G401 (cell line): ENCODE measurements around the gene LRRC14B. TPM values are rescaled to one million over a fixed set of nuclear protein-coding genes. Genes with fewer than 3 reads are reported as not detected.
"Not testable (repeated sequence)": the region's sequence is repeated elsewhere in the genome, so short reads cannot be mapped to it uniquely, and the experiment has no call there.

Experiments used
- DNase-seq: peaks from one replicate; pipeline ENCODE4 v3.0.0-alpha.2; 2015; ENCODE audit warnings: low spot score
- in situ Hi-C: cut with HindIII; loops from 2 replicates; pipeline ENCODE4 v1.10.0; 2016; ENCODE audit warnings: low sequenced_read_pairs, mixed read lengths
- total RNA-seq: library from RNA; depleted of rRNA; stranded (reverse); fragments of >200 nt; shearing (Covaris generic); gene quantifications from 2 replicates; pipeline ENCODE4 v1.2.3, GENCODE V29; 2014

The LRRC14B gene
- total RNA-seq, 1 experiment from 2014 or later = not detected

DNA sequence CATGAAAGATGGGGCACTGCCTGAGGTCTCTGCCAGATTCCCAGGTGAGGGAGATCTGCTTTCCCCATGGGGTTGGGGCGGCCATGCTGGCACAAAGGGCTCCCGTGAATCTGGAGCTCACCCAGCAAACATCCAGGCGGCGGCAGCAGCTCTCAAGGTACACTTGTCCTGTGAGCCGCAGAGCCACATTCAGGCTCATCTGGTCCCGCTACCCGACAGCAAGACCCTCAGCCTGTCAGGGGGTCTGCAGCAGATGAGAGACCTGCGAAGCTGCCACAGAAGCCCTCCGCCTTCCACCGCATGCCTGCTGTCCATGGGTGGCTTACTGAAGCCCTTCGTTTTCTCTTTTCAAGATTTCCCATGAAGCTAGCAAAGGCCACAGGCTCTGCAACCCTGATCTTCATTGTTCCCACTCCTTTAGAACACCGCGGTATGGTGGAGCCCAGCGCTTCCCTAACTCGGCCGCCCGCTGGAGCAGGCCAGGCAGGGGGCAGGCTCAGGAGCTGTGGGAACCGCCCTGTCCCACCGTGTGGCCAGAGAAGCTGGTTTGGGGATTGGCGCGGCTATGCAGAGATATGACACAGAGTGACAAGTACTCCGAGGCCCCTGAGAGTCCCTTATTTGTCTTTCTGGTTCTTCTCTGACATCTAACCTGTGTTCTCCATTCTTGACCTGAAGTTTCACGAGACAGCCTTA is 8.8 kb downstream of the LRRC14B start:
- no peak for DNase-seq
- in situ Hi-C loops = no loop called here

DNA sequence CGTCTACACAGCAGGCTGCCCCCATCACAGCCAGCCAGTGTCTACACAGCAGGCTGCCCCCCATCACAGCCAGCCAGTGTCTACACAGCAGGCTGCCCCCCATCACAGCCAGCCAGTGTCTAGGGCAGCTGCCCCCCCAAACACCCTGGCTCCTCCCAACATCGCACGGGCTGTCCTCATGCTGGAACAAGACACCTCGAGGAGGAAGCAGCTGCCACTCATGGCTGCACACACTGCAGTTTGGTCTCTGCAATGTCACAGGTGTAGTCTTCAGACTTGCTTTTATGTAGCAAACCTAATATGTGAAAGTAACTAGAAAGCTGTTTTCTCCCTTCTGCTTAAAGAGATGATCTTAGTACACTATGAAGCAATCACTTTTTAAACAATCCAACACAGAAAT is 9.7 kb downstream of the LRRC14B start:
- DNase-seq = no peak
- in situ Hi-C loops = no loop called here

DNA sequence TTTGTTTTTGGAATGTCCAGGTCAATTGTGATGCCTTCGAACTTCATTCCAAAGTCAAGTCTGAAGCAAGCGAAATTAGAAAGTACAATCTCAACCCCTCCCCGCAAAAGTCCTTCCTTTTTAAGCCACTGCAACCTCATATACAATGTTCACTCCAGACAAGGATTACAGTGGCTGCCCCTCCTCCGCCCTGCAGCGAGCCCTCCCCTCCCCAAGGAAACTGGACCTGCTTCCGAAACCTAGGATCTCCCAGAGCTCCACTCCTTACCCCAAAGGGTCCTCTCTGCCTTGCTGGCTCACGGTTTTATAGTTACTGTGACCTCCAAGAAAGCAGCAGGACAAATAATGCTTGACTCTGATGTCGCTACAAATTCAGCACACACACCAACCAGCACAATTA is 10.4 kb downstream of the LRRC14B start:
- in situ Hi-C loops = no loop called here
- DNase-seq = no peak

DNA sequence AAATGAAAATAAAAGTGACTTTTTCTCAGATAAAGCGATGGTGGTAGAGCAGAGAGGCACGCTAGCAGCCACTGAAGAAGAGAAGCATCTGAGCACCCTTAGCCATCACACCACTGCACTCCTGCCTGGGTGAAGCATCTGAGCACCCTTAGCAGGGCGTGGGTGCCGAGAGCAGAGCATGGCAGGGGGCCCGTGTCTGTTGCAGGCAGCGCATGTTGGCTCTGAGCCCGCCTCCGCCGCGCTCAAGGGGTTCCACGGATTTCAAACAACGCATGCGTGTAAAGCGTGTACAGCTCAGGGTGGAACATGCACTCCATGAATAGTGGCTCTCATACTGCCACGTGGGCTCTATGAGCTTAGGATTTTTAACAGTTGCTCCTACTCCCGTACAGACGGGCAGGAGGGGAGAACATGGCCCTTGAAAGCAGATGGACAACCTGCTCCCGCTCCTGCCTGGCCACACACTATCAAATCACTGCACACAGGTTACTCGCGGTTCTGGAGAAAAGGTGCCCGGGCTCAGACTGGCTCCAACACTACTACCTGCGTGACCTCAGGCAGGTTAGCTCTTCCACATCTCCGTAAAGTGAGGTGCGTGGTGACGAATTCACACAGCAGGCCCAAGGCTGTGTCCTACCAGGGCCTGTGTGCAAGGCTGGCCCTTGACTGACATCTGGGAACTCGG is 12.1 kb downstream of the LRRC14B start:
- in situ Hi-C loops = no loop called here
- no peak for DNase-seq

DNA sequence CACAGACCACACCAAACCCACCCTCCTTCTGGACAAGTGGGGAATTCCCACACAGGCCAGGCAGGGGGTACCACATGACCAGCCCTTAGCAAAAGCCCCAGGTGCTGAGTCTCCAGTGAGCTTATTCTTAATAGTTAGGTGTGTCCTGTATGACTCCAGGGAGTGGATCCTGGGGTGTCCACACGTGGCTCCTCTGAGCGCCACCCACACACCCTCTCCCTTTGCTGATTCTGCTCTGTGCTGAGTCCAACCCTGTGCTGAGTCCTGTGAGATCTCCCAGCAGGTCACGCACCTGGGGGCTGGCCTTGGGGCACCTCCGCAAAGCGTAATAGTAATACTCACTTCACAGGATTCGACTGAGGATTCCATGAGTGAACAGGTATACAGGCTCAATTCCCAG is 12.7 kb downstream of the LRRC14B start:
- DNase-seq = no peak
- in situ Hi-C loops = no loop called here

DNA sequence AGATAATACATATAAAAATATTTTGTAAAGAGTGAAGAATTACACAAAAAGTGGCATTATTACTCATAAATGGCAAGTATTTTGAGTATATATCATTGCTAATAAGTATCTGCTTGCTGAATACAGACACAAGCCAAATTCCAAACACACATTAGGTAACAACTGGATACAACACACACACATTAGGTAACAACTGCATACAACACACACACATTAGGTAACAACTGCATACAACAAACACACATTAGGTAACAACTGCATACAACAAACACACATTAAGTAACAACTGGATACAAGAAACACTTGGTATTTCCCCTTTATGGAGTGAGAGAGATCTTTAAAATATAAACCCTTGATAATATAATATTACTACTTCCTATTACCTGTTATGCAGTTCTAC is 13.2 kb downstream of the LRRC14B start:
- in situ Hi-C loops = no loop called here

DNA sequence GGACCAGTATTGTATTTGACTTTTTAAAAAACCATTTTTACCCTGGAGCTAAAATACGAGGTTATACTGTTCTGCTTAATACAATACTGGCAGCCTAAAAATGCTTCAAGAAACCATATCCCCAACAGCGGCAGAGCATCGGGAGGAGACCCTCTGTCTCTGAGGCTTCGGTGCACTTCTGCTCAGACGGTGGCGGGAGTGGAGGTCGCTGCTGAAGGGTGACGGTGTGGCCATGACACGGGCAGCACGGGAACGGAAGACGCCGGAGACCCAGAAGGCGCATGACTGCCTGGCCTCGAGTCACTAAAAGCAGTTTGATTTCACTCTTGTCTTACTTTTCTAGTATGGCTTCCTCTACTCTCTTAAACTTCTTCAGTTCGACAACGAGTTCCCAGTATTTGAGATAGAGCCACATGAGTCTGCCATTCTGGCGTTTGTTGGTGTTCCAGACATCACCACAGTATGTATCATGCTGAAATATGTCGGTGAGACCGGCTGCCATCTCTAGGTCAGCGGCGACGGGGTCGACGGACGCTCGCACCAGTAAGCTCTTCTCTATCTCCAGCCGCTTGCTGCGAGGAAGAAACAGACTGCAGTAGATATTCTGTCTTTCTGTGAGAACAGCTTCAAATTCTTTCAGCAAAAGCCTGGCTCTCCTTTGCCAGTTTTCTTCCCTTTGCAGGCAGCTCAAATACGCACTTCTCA is 13.8 kb downstream of the LRRC14B start:
- no peak for DNase-seq
- in situ Hi-C loops = no loop called here

More for the DNA sequence above, 13.2 kb downstream of the LRRC14B start:
- no peak for DNase-seq

DNA sequence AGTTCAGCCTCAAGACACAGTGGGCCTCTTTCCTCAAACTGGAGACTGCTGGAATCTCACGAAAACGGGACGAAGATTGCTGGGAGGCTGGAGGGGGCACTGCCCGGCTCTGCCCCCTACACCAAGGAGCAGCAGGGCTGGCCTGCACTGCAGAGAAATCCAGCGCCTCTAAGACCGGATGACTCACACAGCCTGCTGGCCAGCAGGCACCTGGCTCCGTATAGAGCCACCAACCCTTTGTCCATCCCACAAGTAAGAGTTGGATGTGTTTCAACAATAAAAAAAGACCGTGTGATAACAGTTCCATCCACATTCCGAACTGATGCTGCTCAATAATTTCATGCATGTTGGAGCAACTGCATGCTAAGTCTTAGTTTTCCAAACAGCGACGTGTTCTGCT is 15.1 kb downstream of the LRRC14B start:
- peak; percentile 50 for DNase-seq
- in situ Hi-C loops = no loop called here

DNA sequence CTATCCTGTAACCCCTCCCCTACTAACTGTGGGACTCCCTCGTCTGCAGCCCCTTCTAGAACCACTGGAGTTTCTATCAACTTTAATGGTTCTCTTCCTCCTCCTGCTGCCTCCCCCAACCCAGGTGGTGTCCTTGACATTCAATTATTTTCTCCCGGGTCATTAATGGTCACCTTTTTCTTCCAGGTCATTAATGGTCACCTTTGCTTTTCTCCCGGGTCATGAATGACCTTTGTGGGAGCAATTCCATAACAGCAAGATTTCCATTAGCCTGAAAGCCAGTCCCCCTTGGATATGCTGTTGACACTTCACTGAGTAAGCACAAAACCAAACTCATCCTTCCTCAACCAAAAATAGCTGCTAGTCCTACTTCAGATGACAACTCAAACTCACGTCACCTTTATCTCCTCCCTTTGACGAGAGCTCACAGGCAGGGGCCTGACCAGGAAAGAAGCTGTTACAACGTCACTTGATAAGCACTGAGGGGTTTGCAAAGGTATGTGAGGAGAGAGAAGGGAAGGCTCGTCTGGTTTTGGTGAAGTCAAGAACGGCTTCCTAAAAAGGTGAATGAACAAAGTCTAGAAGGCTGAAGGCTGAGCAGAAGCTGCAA is 15.7 kb downstream of the LRRC14B start:
- in situ Hi-C loops = no loop called here
- DNase-seq = no peak

DNA sequence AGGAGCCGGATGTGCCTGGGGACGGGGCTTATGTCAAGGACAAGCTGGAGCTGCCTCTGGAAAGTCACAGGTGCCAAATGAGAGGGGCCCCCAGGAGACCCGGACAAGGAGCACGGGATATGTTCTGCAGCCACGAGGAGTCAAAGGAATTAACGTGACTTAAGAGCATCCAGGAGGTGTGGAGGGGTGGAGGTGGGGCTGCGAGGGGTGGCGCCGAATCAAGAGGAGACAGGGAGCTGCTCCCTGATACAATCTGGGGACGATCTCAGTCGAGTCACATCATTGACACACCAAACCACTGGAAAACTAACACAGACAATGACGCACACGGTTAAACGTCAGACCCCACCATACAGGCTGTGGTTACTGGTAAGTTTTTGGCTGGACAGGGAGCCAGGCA is 16.3 kb downstream of the LRRC14B start:
- in situ Hi-C loops = no loop called here

DNA sequence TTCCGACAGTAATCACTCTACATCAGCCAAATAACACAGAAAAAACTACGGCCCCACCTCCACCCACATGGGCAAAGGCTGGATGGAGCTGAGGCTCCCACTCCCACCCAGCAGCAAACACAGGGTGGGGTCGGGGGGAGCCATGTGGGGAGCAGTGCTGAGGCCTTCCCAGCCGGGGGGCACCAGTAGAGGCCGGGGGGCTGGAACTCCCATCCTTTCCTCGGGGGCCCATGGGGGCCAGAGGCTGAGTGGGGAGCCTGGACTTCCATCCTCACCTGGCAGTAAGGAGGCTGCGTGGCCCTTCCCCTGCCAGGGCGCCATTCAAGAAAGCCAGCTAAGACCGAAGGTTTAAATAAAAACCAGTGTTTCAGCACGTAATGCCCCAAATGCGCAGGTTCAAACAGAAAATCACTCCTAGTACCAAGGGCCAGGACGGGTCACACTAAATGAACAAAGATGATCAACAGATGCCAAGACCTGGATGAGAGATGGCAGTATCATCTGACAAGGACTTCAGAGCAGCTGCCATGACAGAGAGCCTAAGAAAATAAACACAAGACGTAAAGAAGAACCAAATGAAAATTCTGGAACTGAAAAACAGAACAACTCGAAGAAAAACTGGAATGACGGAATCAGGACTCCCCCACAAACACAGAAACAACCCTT is 17.3 kb downstream of the LRRC14B start:
- no peak for DNase-seq
- in situ Hi-C loops = no loop called here

More for the DNA sequence above, 16.3 kb downstream of the LRRC14B start:
- no peak for DNase-seq

DNA sequence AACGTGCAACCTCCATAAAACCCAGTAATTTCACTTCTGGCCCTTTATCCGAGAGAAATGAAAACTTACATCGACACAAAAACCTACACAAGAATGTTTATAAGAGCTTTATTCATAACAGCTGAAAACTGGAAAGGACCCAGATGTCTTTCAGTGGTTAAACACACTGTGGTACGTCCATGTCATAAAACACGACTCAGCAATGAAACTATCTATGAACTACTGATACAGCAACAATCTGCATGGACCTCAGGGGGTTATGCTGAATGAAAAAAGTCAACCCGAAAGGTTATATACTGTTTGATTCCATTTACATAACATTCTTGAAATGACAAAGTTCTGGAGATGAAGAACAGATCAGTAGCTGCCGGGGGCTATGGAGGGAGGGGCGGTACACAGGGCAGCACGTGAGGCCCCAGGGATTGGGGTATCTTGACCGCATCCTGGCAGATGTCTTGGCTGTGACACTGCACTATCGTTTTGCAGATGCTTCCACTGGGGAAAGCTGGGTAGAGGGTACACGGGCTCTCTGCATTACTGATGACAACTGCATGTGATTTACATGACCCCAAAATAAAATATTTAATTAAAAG is 22.6 kb downstream of the LRRC14B start:
- in situ Hi-C loops = no loop called here
- DNase-seq = no peak

DNA sequence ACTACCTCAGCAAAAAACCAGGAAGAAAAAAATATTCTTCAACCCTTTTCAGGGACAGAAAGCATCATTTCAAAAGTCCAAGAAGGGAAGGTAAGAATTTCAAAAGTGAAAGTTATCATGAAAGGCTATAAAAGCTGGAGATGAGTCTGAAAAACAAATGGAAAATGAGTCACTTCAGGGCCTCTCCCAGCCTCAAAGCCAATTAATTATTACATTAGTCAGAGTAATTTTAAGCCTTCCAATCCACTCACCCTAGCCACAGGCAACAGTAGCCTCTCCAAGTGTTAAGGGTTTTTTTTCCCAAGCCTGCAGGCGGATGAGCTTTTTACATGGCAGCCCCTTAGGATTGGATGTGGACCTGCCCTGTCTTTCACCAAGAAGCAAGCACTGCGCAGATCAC is 24.0 kb downstream of the LRRC14B start:
- DNase-seq, in situ Hi-C loops: not testable (repeated sequence)

DNA sequence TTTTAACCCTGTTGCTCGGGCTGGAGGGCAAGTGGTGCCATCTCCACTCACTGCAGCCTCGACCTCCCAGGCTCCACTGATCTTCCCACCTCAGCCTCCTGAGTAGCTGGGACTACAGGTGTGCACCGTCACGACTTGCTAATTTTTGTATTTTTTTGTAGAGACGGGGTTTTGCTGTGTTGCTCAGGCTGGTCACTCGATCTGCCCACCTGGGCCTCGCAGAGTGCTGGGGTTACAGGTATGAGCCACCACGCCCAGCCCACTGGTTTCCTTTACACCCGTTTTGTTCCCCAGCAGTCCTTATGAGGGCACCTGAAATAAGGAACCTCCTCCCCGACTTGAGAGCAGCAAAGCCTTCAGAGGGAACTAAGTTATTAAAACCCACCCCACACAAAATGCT is 24.8 kb downstream of the LRRC14B start:
- in situ Hi-C loops, DNase-seq: not testable (repeated sequence)

DNA sequence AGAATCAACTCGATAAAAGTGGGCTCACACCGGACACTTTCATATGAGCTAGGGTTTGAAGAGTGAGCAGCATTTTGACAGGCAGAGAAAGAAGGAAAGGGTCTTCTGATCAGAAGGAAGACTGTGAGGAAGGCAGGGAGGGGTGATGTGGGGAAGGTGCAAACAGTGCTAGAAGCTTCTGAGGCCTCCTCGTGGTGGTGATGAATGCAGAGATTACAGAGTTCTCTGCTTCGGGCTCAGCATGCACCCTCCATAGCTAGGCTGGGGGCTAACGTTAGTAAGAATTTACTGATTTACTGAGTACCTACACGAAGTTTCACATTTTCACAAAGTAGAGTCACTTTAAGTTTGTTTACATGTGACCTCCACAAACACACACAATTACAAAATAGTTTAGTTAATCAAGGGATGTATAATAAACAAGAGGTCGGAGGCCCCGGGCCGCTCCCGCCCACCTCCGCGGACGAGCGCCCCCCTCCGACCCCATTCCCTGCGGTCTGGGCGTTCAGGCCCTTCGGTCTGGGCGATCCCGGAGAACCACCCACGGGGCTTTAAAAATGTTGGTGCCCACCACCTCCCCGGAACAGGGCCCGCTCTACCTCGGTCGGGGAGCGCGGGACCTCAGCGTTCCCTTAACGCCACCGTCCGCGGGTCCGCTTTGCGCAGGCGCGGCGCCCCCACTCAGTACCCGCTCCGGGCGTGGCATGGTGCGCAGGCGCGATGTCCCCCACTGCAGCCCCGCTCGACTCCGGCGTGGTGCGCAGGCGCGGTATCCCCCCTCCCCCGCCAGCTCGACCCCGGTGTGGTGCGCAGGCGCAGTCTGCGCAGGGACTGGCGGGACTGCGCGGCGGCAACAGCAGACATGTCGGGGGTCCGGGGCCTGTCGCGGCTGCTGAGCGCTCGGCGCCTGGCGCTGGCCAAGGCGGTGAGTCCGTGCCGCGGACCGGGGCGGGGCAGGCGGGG is 26.5 kb downstream of the LRRC14B start, which contains the start of the genes CCDC127 and SDHA:
TSS of gene CCDC127 (minus strand) at position 660 of the 963 bp plus-strand sequence. CDS start 1,304 bp downstream, outside the sequence.
TSS of gene SDHA (plus strand) at position 827 of the 963 bp plus-strand sequence. CDS start at position 863, 36 bp downstream.
- in situ Hi-C loops = not testable (repeated sequence)
- peak; percentile 88 for DNase-seq

DNA sequence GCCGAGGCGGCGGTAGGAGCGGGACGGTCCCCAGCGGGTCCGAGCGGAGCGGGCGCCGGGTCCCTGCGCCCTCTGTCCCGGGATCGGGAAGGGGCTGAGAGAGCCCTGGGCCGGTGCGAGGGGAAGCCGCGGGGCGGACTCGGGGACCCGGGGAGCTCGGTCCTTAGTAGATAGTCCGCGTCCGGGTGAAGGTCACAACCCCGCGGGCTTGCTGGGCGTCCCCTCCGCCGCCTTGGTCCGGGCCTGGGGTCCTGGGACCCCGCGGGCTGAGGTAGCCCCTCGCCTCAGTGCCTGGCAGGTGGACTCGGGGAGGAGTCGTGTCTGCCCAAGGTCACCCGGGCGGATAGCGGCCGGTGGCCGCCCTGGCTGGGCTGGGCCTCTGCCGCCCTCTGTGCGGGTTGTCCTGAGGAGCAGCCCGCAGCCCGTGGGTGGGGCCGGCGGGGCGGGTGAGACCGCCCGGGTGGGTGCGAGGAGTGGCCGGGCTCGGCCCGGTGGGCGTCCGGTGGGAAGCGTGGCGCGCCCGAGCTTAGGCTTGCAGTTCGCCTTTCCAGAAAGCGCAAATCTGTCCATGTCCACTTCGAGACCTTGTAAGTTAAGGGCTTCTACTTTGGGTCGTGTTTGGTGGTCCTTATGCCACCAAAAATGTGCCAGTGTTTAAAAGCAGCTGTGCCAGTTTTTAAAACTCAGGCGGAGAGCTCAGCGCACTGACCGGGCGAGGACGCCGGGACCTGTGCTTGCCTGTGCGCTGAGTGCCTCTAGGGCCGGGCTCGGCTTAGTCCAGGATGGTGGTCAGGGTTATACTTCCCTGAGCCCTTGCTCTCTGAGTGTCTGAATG is 27.4 kb downstream of the LRRC14B start:
- no peak for DNase-seq
- in situ Hi-C loops = no loop called here

DNA sequence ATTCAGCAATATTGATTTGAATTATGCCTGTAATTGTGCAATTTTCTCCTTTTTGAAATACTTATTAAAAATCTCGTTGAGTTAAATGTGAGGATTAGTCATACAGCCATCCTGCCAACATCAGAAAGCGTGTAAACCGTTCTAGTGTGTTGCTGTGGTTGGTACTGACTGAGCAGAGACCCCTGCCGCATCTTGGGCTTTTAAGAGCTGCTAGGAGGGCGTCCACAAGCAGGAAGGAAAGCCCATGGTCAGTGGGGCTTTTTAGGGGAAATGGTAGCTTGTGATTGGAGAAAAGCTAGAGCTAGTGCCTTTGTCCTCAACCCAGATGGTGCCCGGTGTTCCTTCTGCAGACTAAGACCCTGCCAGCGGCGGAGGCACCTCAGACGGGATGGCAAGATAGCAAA is 28.2 kb downstream of the LRRC14B start:
- no peak for DNase-seq
- in situ Hi-C loops = no loop called here
